Smooth muscle cell of the brain vasculature (primary cell): ENCODE measurements around the gene CERT1.
"Not testable (repeated sequence)": the region's sequence is repeated elsewhere in the genome, so short reads cannot be mapped to it uniquely, and the experiment has no call there.

ENCODE experiments used
- DNase-seq: peaks from one replicate; pipeline ENCODE4 v3.0.0-alpha.2; 2012; ENCODE audit warnings: low read depth, low spot score

The CERT1 gene

GRCh38 chr5:75524071-75524470 lies 12.6 kb upstream of the CERT1 start:
- no peak for DNase-seq

- no peak for DNase-seq
Measured at GRCh38 chr5:75523275-75523674, 11.8 kb upstream of the CERT1 start.

- DNase-seq: no peak
Measured at GRCh38 chr5:75522542-75522941, 11.1 kb upstream of the CERT1 start.

- DNase-seq: no peak
Measured at GRCh38 chr5:75522025-75522424, 10.6 kb upstream of the CERT1 start.

GRCh38 chr5:75521195-75521594 lies 9.8 kb upstream of the CERT1 start:
- DNase-seq: no peak

- no peak for DNase-seq
Measured at GRCh38 chr5:75519761-75520160, 8.3 kb upstream of the CERT1 start.

GRCh38 chr5:75514323-75514722 lies 2.9 kb upstream of the CERT1 start:
- no peak for DNase-seq

GRCh38 chr5:75513841-75514240 lies 2.4 kb upstream of the CERT1 start:
- DNase-seq: no peak

- no peak for DNase-seq
Measured at GRCh38 chr5:75512383-75513074, 1.1 kb upstream of the CERT1 start.

GRCh38 chr5:75510836-75511434 lies 494 bp downstream of the CERT1 start:
- no peak for DNase-seq

- no peak for DNase-seq
Measured at GRCh38 chr5:75510417-75510835, 1.0 kb downstream of the CERT1 start.

GRCh38 chr5:75509956-75510355 lies 1.5 kb downstream of the CERT1 start:
- DNase-seq: no peak

GRCh38 chr5:75509546-75509945 lies 1.9 kb downstream of the CERT1 start:
- no peak for DNase-seq

- no peak for DNase-seq
Measured at GRCh38 chr5:75507841-75508240, 3.6 kb downstream of the CERT1 start.

- DNase-seq: not testable (repeated sequence)
Measured at GRCh38 chr5:75505112-75505511, 6.3 kb downstream of the CERT1 start.

GRCh38 chr5:75498875-75499274 lies 12.6 kb downstream of the CERT1 start:
- DNase-seq: not testable (repeated sequence)

GRCh38 chr5:75498208-75498777 lies 13.1 kb downstream of the CERT1 start:
- no peak for DNase-seq

GRCh38 chr5:75496026-75496425 lies 15.4 kb downstream of the CERT1 start:
- DNase-seq: no peak

GRCh38 chr5:75491621-75492020 lies 19.8 kb downstream of the CERT1 start:
- DNase-seq: no peak

- not testable (repeated sequence) for DNase-seq
Measured at GRCh38 chr5:75489847-75490246, 21.6 kb downstream of the CERT1 start.

- DNase-seq: no peak
Measured at GRCh38 chr5:75484605-75485004, 26.8 kb downstream of the CERT1 start.

GRCh38 chr5:75482482-75482881 lies 28.9 kb downstream of the CERT1 start:
- no peak for DNase-seq

- no peak for DNase-seq
Measured at GRCh38 chr5:75481024-75481423, 30.4 kb downstream of the CERT1 start.
